ENCODE results near the gene OR5AR1.
"Not testable (repeated sequence)": the region's sequence is repeated elsewhere in the genome, so short reads cannot be mapped to it uniquely, and the experiment has no call there.

Gene OR5AR1

DNA sequence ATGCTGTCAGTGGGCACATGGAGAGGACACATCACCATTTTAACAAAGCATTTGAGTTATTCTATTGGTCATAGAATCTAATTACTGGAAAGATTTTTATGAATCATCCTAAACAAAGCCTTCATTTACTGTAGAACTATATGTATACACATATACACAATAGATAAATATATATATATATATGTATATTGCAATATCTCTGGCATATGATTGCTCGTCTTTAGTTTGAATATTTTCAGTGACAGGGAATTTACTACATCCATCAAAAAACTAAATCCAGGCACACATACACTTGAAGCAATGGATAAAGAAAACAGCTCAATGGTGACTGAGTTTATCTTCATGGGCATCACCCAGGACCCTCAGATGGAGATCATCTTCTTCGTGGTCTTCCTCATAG lies at the start of gene OR5AR1:
OR5AR1 (plus strand) TSS at position 301 of the 400 bp plus-strand sequence; CDS start at position 301, 0 bp downstream.
- DNase-seq (ENCODE audit: low spot score), result no peak

DNA sequence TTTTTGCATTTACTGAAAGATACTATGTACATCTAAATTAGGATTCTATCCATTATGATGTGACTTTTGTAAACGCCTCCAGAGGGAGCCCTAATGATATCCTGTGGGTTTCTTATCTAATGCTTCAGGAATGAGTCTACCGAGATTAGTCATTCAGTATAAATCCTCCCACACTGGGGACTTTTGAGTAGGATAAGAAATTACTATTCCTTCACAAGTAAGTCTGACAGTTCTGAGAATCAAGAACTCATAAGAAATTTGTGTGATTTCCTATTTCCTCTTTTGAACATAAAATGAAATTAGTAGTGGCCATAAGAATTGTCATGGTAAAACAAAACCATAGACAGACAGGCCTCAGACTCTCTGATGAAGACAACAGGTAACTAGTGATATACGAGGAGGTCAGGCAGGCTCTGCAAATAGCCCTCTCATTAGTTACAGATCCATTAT lies 38.8 kb upstream of the OR5AR1 start:
- DNase-seq (ENCODE audit: low spot score), result peak; percentile 40

DNA sequence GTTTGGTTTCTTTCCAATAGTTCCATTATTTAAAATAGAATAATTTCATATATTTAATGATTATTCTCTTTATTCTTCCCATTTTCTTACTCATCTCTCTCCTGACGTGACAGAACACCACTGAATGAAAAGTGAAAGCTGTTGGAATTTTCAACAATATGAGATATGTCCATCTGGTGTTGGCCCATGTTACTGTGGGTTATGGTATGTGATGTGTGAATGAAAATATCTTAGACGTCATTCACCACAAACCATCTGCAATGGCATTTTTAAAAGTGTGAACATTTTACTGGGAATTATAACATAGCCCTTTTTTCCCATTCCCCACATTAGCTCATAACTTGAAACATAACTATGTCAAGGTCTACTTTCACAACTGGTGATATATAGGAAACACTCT lies 37.5 kb upstream of the OR5AR1 start:
- no peak for DNase-seq (ENCODE audit: low spot score)

DNA sequence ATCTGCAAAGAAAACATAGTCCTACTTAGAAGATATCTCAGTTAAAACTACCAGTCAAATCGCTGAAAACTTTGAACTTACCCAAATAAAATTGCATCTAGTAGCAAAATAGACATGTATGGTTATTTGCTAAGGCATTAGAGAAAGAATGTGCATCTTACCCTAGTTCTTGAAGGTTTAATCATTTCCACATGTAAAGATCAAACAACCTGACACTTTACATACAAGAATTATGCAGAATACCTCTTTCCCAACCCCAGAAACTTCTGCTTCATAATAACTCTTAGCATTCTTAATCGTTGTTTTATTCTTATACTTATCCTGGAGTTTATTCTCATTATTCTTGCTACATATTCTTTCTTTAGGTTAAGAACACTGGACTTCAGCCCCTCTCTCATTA lies 31.2 kb upstream of the OR5AR1 start:
- no peak for DNase-seq (ENCODE audit: low spot score)

DNA sequence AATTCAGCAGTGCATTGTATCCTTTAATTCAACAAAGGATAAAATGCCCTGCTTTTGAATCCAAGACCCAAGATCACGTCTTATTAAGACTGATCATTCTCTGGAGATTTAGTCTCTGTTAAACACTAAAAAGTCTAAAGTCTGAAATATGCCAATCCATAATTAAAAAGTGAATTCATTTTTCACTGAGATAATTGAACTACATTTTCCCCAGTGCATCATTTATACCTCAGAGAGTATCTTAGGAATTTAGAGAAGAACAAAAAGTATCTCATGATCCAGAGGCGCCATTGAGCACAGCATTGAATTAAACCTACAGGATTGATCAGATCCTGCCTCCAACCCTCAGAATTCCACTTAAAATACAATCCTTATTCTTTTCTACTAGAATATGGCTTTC lies 26.6 kb upstream of the OR5AR1 start:
- no peak for DNase-seq (ENCODE audit: low spot score)

DNA sequence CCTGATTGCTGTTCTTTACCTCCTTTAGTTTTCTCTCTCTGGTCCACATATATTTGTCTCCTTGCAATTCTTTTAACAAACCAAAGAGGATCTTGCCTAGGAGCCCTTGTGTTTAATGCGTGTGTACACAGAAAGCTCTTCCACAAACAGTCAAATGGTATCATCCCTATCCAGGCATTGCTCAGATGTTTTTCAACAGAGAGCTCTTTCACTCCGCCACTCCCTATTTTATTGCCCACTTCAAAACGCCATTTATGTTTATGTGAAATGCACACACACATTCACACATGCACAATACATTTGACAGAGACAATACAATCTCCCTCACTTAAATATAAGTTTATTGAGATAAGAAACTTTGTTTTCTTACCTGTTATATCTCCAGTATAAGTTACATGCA lies 26.0 kb upstream of the OR5AR1 start:
- DNase-seq (ENCODE audit: low spot score), result no peak

DNA sequence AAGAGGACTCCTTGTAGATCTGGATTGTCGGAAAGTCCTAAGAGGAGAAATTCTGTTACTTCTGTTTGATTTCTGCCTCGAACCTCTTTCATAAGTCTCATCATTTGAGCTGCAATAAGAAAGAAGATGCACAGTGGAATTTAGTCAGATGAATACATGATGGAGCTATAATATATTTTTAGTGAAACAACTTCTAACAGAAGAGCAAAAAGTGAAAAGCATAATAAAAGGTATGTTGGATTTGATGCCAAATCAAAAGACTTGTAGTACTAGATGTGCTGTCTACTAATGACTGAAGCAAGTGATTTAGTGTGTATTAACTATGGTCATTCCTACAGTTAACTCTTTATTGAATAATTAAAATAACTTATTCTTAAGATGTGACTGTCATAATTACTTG lies 21.1 kb upstream of the OR5AR1 start, which contains the start of gene OR5AP2:
OR5AP2 (minus strand) TSS at position 101 of the 400 bp plus-strand sequence; CDS start at position 101, 0 bp downstream.
- no peak for DNase-seq (ENCODE audit: low spot score)

DNA sequence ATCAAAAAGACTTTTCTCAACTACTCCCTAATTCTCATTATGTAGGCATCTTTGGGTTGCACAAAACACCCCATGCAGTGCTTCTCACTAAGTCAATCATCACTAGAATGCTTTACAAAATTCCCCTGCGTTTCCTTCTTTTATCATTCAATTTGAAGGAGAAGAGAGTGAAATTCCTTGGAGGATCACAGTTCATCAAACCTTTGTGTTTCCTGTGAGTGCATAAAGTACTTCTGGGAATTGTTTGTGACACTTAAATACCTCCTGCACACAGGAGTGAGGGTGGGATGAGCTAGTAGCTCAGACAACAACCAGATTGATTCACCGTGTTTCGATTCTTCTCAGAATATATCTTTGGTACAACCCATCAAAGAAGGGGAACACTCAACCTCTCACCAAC lies 3.7 kb upstream of the OR5AR1 start:
- DNase-seq (ENCODE audit: low spot score), result peak; percentile 56

DNA sequence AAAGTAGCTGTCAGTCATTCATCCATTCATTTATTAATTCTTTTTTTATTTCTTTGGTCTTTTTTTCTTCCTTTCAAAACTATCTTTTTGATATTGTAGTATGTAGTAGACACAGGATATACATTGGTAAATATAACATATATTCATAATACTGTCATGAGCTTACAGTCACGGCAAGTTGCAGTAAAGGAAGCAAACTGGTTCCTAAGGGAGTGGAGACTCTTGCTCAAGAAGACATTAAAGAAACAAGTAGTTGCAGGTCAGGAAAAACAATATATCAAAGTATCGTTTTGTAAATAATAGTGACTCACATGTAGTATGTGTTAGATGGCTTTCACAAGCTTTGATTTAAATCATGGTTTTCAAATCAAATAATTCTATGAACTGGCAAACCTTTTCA lies 7.5 kb downstream of the OR5AR1 start:
- DNase-seq (ENCODE audit: low spot score), result no peak

DNA sequence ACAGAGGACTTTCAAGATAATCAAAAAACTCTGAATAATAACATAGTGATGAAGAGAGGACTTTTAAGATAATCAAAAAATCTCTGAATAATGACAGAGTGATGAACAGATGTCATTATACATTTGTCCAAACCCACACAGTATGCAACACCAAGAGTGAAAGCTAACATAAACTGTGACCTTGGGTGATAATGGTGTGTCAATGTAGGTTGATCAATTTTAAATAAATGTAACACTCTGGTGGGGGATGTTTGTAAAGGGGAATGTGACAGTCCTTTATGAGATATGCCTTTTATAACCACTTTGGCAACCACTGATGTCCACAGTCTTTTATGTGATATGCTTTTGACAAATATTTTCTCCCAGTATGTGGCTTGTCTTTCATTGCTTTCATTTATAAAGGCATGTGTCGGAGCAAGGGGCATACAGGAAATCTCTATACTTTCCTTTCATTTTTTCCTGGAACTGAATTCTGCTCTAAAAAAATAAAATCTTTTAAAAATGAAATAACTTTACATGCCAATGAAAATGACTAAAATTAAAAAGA lies 25.1 kb downstream of the OR5AR1 start:
- DNase-seq (ENCODE audit: low spot score), result no peak

DNA sequence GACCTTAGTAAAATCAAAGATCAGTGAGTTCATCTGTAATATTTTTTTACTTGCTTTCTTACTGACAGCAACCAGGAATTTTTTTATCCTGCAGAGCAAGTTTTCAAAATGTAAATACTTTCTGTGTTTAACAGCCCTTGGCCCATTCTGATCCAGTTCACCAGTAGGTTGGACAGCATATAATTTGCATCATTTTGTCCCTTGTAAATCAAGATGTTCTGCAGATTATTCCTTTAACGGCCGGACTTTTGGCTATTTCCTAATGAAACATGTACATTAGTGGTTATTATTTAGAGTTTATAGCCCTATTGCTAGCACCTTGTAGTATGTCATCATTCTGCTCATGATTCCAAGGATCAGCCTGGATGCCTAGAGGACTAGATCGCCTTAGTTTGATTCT lies 27.7 kb downstream of the OR5AR1 start:
- not testable (repeated sequence) for DNase-seq (ENCODE audit: low spot score)

DNA sequence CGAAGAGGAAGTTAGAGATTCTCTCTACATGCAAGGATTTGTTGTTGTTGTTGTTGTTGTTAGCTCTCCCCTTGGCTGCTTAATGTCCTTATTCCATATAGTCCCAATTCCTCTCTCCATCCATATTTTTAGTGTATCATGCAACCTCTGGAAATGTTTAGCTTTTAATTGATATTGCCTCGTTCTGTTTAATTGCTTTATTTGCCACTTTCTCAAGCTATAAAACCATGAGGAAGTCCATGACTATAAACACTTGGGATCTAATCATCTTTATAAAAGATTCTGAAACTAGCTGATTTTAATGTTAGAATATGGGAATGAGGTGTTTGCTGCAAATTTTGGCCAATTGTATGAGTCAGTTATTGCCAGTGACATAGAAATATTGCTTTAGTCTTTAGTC lies 29.9 kb downstream of the OR5AR1 start:
- no peak for DNase-seq (ENCODE audit: low spot score)

DNA sequence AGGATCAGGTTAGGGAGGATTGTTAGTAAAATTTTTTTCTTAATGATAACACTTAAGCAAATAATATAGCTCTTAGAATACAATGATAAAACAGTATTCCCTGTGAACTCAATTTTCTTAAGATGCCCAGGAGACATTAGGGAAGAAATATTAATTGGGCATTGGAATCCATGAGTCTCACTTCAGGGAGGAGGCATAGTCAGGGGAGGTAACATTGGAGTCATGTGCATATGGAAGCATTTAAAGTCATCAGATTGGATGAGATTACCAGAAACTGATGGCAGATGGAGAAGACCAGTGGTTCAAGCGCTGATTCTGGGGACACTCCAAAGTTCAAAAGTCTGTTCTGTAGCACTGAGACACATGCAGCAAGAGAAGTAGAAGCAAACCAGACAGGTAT lies 35.3 kb downstream of the OR5AR1 start, which contains the start of gene OR9G1:
OR9G1 (plus strand) TSS at position 301 of the 400 bp plus-strand sequence. CDS start 1,293 bp downstream, outside the sequence.
- no peak for DNase-seq (ENCODE audit: low spot score)

DNA sequence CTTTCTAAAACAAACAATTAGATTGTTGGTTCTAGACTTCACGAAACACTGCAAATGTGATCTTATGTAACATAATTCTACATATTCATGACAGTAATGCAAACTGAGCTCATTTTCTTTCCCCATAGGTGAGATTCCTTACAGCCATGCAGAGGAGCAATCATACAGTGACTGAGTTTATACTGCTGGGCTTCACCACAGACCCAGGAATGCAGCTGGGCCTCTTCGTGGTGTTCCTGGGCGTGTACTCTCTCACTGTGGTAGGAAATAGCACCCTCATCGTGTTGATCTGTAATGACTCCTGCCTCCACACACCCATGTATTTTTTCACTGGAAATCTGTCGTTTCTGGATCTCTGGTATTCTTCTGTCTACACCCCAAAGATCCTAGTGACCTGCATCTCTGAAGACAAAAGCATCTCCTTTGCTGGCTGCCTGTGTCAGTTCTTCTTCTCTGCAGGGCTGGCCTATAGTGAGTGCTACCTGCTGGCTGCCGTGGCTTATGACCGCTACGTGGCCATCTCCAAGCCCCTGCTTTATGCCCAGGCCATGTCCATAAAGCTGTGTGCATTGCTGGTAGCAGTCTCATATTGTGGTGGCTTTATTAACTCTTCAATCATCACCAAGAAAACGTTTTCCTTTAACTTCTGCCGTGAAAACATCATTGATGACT lies 36.9 kb downstream of the OR5AR1 start:
- no peak for DNase-seq (ENCODE audit: low spot score)

DNA sequence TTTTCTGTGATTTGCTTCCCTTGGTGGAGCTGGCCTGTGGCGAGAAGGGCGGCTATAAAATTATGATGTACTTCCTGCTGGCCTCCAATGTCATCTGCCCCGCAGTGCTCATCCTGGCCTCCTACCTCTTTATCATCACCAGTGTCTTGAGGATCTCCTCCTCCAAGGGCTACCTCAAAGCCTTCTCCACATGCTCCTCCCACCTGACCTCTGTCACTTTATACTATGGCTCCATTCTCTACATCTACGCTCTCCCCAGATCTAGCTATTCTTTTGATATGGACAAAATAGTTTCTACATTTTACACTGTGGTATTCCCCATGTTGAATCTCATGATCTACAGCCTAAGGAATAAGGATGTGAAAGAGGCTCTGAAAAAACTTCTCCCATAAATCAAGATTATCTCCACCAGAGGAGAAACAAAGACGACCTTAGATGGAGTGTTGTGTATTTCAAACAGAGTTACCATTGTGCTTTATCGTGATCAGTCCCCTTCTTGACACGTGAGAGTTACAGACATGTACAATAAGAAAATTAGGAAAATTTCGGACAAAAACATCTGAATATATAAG lies 37.5 kb downstream of the OR5AR1 start:
- DNase-seq (ENCODE audit: low spot score), result no peak

DNA sequence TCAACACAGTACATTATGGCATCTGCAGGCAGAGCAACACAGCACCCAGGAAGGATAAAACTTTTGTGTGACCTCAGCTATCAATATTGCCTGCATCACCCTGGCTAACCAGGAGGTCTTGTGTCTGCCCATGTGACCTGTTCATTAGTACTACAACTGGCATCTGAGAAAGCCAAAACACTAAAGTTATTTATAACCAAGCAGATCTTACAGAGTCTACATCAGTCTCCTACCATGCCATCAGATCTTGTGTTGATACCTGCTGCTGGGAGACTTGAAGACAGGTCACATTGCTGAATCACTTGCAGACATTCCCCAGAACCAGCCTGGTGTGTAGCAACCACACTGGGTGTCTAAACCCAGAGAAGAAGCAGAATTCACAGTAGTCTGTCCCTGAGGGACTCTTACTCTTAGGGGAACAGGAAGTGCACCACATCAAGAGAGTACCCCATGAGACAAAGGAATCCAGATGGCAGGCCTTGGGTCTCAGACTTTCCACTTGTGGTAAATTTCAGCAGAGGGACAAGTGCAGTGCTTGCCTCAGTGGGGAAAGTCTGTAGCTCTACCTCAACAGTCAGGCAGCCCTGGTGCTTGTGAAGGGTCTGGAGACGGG lies 42.4 kb downstream of the OR5AR1 start:
- DNase-seq (ENCODE audit: low spot score), result no peak

DNA sequence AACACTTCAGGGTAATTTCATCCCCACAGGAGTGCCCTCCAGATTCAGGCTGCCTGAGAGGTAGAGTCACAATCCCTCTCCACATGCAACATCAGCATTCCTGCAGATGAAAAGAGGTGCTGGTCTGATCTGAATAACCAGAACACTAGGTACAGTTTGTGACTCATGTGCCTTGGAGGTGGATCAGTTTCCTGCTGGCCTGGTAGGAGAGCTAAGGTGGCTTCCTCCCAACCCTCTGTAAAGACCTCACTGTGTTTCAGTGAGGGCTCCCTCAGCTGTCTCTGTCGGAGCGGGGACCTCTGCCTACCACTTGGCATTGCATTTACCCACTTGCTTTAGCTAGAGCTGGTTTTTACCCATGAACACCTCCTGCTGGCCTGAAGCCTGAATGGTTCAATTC lies 43.0 kb downstream of the OR5AR1 start:
- no peak for DNase-seq (ENCODE audit: low spot score)

DNA sequence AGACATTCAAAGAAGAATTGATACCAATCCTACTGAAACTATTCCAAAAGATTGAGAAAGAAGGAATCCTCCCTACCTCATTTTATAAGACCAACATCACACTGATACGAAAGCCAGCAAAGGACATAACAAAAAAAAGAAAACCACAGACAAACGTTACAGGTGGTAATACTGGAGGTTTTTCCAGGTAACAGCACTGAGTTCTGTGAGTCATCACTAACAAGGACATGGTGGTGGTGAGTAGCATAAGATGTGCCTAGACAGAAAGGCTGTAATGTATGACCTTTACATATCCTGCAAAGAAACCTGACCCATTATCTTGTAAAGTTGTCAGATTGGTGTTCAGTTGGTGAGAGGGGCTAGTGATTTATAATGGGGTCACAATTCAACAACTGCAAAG lies 50.7 kb downstream of the OR5AR1 start:
- DNase-seq (ENCODE audit: low spot score), result no peak

Measured in iPS-NIHi11 (cell line).